Endothelial cell of umbilical vein (primary cell): ENCODE measurements around the gene TNKS2. TPM values are rescaled to one million over a fixed set of nuclear protein-coding genes. Genes with fewer than 3 reads are reported as not detected.

ENCODE experiments used
- BruUV-seq: library from RNA; stranded (reverse); fragments of 400-500 nt; replicated peaks from 2 replicates; lab custom pipeline; 2021; lab: Mats Ljungman, UMichigan
- CTCF ChIA-PET: fragments of 300-600, 350-600 bp; sonication (Branson Sonifier 250); formaldehyde crosslinking; loops from one replicate; lab custom pipeline; 2021; ENCODE audit warnings: antibody characterized with exemption, inconsistent platforms; lab: Charles Lee
- POLR2A ChIA-PET: fragments of 300-600, 350-600 bp; sonication (Branson Sonifier 250); formaldehyde crosslinking; loops from one replicate; lab custom pipeline; 2021; ENCODE audit warnings: antibody characterized with exemption, inconsistent platforms; lab: Charles Lee
- DNase-seq: peaks from one replicate; pipeline ENCODE4 v3.0.0-alpha.2; 2011; ENCODE audit warnings: low read depth, low spot score
- FAIRE-seq: peaks from 2 replicates; lab custom pipeline; 2011; peaks lifted over from hg19 to GRCh38; lab: Jason Lieb, UNC
- H2AFZ ChIP-seq: 2 replicates; pipeline ENCODE4 v1.6.0; 2012; ENCODE audit warnings: low read depth, low read length, control low read depth, inconsistent platforms
- H3K27ac ChIP-seq: 2 replicates; pipeline ENCODE4 v1.5.1; 2011; ENCODE audit warnings: low read depth, mild to moderate bottlenecking, control low read depth, low read length, moderate library complexity; ENCODE audit not compliant: insufficient read depth
- H3K27me3 ChIP-seq, 2 experiments: 2 replicates each; pipeline versions ENCODE4 v1.6.0 to v1.6.1; 2011; ENCODE audit warnings: low read length in 2 of 2, mixed read lengths in 1 of 2; ENCODE audit not compliant: control insufficient read depth in 2 of 2, insufficient read depth in 2 of 2
- H3K36me3 ChIP-seq, 2 experiments: 2 replicates in 1 of 2; 3 replicates in 1 of 2; pipeline ENCODE4 v1.5.1; 2011; ENCODE audit warnings: low read length in 2 of 2, mild to moderate bottlenecking in 1 of 2, moderate library complexity in 1 of 2; ENCODE audit not compliant: control insufficient read depth in 2 of 2, insufficient read depth in 2 of 2; ENCODE audit errors: extremely low read depth in 1 of 2
- H3K4me1 ChIP-seq: 3 replicates; pipeline ENCODE4 v1.5.1; 2011; ENCODE audit warnings: mild to moderate bottlenecking, low read length; ENCODE audit not compliant: control insufficient read depth, insufficient read depth; ENCODE audit errors: extremely low read depth
- H3K4me2 ChIP-seq: 2 replicates; pipeline ENCODE4 v1.6.1; 2011; ENCODE audit warnings: low read length, control low read depth, mixed read lengths; ENCODE audit not compliant: insufficient read depth
- H3K4me3 ChIP-seq, 3 experiments: fragments of 200-600 bp in 1 of 3; sonication (generic), shearing (Covaris generic) in 1 of 3; replicated peaks in 1 of 3; 2 replicates each; pipeline ENCODE4 v1.5.1; 2011 to 2016; ENCODE audit warnings: control low read depth in 3 of 3, low read length in 3 of 3, mild to moderate bottlenecking in 2 of 3, inconsistent platforms in 1 of 3, low read depth in 1 of 3, moderate library complexity in 1 of 3; ENCODE audit not compliant: insufficient read depth in 1 of 3
- H3K79me2 ChIP-seq: 2 replicates; pipeline ENCODE4 v1.6.0; 2012; ENCODE audit warnings: low read length, inconsistent platforms; ENCODE audit not compliant: control insufficient read depth, insufficient read depth
- H3K9ac ChIP-seq: replicated peaks from 2 replicates; pipeline ENCODE3; 2011; ENCODE audit warnings: low read length, control low read depth; ENCODE audit not compliant: insufficient read depth; ENCODE audit errors: extremely low read depth
- H3K9me1 ChIP-seq: replicated peaks from 3 replicates; pipeline ENCODE4 v1.6.0; 2011; ENCODE audit warnings: mild to moderate bottlenecking, low read length; ENCODE audit not compliant: control insufficient read depth, insufficient read depth; ENCODE audit errors: extremely low read depth
- H3K9me3 ChIP-seq: replicated peaks from 2 replicates; pipeline ENCODE4 v1.5.1; 2012; ENCODE audit warnings: low read length, inconsistent platforms; ENCODE audit not compliant: control insufficient read depth, insufficient read depth
- H4K20me1 ChIP-seq: replicated peaks from 2 replicates; pipeline ENCODE3; 2011; ENCODE audit warnings: mild to moderate bottlenecking, low read length; ENCODE audit not compliant: control insufficient read depth, insufficient read depth; ENCODE audit errors: extremely low read depth
- CTCF ChIP-seq, 2 donors: IDR thresholded peaks; 1 replicate in 1 of 2; 2 replicates in 1 of 2; pipeline ENCODE4 v1.5.1; 2011; ENCODE audit warnings: low read length in 2 of 2, mild to moderate bottlenecking in 2 of 2, moderate library complexity in 2 of 2, control low read depth in 1 of 2, inconsistent platforms in 1 of 2, low read depth in 1 of 2; ENCODE audit not compliant: insufficient read depth in 1 of 2; ENCODE audit errors: extremely low read depth in 1 of 2
- EZH2 ChIP-seq: IDR thresholded peaks from 2 replicates; pipeline ENCODE4 v1.6.1; 2012; ENCODE audit warnings: borderline replicate concordance, low read depth, mild to moderate bottlenecking, moderate library complexity, low read length, inconsistent platforms; ENCODE audit not compliant: severe bottlenecking
- FOS ChIP-seq: IDR thresholded peaks from 2 replicates; pipeline ENCODE4 v1.6.1; 2011; ENCODE audit warnings: mild to moderate bottlenecking, low read length, moderate library complexity, borderline replicate concordance; ENCODE audit not compliant: insufficient read depth
- GATA2 ChIP-seq: IDR thresholded peaks from 2 replicates; pipeline ENCODE4 v1.7.0; 2011; ENCODE audit warnings: low read depth, mild to moderate bottlenecking, moderate library complexity, mixed read lengths, low read length; ENCODE audit not compliant: insufficient read length, insufficient read depth
- JUN ChIP-seq: IDR thresholded peaks from 2 replicates; pipeline ENCODE4 v1.6.1; 2011; ENCODE audit warnings: borderline replicate concordance, low read depth; ENCODE audit not compliant: insufficient read length, insufficient read depth
- MYC ChIP-seq: IDR thresholded peaks from one replicate; pipeline ENCODE4 v1.6.1; 2011; ENCODE audit warnings: mild to moderate bottlenecking, low read depth, low read length
- POLR2A ChIP-seq: IDR thresholded peaks from 2 replicates; pipeline ENCODE4 v1.6.1; 2012; ENCODE audit warnings: low read depth, mild to moderate bottlenecking, control low read depth, low read length
- POLR2AphosphoS5 ChIP-seq: IDR thresholded peaks from 2 replicates; pipeline ENCODE4 v1.6.1; 2012; ENCODE audit warnings: low read depth, mild to moderate bottlenecking, control low read depth, low read length, moderate library complexity; ENCODE audit not compliant: insufficient read depth
- dilution Hi-C: fragments of 300-500 bp; cut with MboI; formaldehyde crosslinking; loops from one replicate; pipeline ENCODE4 v1.15.0; 2019; ENCODE audit warnings: low sequenced_read_pairs; ENCODE audit not compliant: extremely low pct_ligation_motif_present
- intact Hi-C: fragments of 100-400 bp; cut with micrococcal nuclease; formaldehyde crosslinking; loops from one replicate; pipeline ENCODE4 v1.10.0; 2022
- polyA plus RNA-seq, 4 experiments: library from polyadenylated mRNA; depleted of rRNA in 3 of 4; stranded (reverse) in 3 of 4; unstranded in 1 of 4; fragments of >200 nt; gene quantifications; 2 replicates each; pipeline versions ENCODE4 v1.2.1 to v1.2.3, GENCODE V29; 2011 to 2012; ENCODE audit warnings: missing spikeins in 1 of 4
- total RNA-seq: library from RNA; stranded (reverse); gene quantifications from 2 replicates; pipeline ENCODE4 v1.2.3, GENCODE V29; 2021
- TF ChIP-seq, protein P1 (sequence below): IDR thresholded peaks from 2 replicates; pipeline ENCODE4 v1.6.1; 2011; ENCODE audit not compliant: insufficient read depth, insufficient read length

The TNKS2 gene
- total and polyA plus RNA-seq, 2 donors (not counting 3 experiments of a cell fraction or from before 2014, with no cell fraction given), result 13.6 to 34.0 TPM

- H3K27ac ChIP-seq, result no peak overlapping the region
- CTCF ChIA-PET, result interaction anchor here (1.5 to 1.7 kb wide), 2 partner anchors 8 to 20 kb away, joined by 5 to 6 read pairs; no protein-coding TSS in a partner anchor
- intact Hi-C loops (no loop called here), dilution Hi-C loops (no loop called here)
- peaks cover 24 to 48% of the 10 kb centered on the region in 2 experiments for H3K27me3 ChIP-seq
- H3K4me3 ChIP-seq, result no peak overlapping the region
- H2AFZ ChIP-seq, result no peak overlapping the region
- POLR2A ChIA-PET, result no interaction called here
- H3K79me2 ChIP-seq, result no peaks in the 10 kb centered on the region
- H4K20me1 ChIP-seq, result no peaks in the 10 kb centered on the region
- no peaks in the 10 kb centered on the region for H3K9me3 ChIP-seq
- TF ChIP-seq EZH2, result no peak
- no peak for TF ChIP-seq CTCF (IDR thresholded peaks at IDR 0.05; ENCODE audit: extremely low read depth in 1 of 2, insufficient read depth in 1 of 2, low read depth in 1 of 2, low read length in 2 of 2)
- TF ChIP-seq JUN, result no peak
- TF ChIP-seq, protein P1, sequence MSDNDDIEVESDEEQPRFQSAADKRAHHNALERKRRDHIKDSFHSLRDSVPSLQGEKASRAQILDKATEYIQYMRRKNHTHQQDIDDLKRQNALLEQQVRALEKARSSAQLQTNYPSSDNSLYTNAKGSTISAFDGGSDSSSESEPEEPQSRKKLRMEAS, result no peak
- no peak for TF ChIP-seq MYC
- TF ChIP-seq POLR2A, result no peak
- TF ChIP-seq POLR2AphosphoS5, result no peak
- no peak for TF ChIP-seq FOS
- TF ChIP-seq GATA2, result no peak
- BruUV-seq, result no TSS peak
- H3K9ac ChIP-seq, result no peak overlapping the region
- no peak for DNase-seq
- FAIRE-seq, result no peak
- H3K9me1 ChIP-seq, result no peaks in the 10 kb centered on the region
- H3K36me3 ChIP-seq, result no peaks in the 10 kb centered on the region
- H3K4me2 ChIP-seq, result no peak overlapping the region
- H3K4me1 ChIP-seq, result no peaks in the 10 kb centered on the region
Measured at GRCh38 chr10:91779011-91779605, 19.1 kb upstream of the TNKS2 start.
